Astrocyte of the cerebellum (primary cell): ENCODE results near the gene CANT1.

Experiments
- DNase-seq: peaks from one replicate; pipeline ENCODE4 v3.0.0-alpha.2; 2011; ENCODE audit warnings: low read depth
- H3K4me3 ChIP-seq: 2 replicates; pipeline ENCODE4 v1.5.1; 2011; ENCODE audit warnings: mild to moderate bottlenecking, low read depth, low read length, moderate library complexity
- in situ Hi-C: cut with HindIII; loops from 2 replicates; pipeline ENCODE4 v1.10.0; 2017; ENCODE audit warnings: low sequenced_read_pairs
- TF ChIP-seq, protein P1 (sequence below): IDR thresholded peaks from 2 replicates; pipeline ENCODE4 v1.5.1; 2012; ENCODE audit warnings: low read length, low read depth, moderate library complexity, mild to moderate bottlenecking; ENCODE audit errors: missing control alignments

Gene CANT1

DNA sequence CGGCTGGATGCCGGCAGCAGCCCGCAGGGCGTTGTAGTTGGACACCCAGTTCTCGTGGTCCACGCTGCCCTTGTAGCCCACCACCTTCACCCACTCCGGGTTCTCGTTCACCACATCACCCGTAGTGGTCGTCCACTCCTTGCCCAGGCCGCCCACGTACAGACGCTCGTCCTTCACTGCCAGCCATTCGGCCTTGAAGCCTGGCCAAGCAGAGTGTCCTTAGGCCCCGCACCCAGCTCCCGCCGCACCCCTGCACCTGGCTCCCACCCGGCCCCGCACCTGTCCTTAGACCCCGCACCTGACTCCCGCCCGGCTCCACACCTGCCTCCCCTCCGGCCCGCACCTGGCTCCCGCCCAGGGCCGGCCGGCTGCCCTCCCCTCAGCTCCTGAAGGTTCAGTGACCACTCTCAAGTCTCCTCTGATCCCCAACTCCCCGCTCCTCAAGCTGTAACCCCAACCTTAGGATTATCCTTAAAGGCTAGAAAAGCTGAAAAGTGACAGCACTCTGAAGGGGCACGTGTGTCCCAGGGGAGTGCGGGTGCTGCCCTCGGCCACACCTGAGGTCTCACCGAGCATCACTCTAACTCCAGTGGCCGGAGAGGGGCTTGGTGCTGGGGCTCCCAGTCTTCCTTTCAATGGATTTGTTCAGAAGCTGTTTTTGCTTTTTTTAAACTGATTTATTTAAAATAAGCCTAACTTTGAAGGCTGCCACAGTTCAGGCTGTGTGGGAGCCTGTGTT lies 14.4 kb downstream of the CANT1 start:
- no peak for DNase-seq
- TF ChIP-seq, protein P1, sequence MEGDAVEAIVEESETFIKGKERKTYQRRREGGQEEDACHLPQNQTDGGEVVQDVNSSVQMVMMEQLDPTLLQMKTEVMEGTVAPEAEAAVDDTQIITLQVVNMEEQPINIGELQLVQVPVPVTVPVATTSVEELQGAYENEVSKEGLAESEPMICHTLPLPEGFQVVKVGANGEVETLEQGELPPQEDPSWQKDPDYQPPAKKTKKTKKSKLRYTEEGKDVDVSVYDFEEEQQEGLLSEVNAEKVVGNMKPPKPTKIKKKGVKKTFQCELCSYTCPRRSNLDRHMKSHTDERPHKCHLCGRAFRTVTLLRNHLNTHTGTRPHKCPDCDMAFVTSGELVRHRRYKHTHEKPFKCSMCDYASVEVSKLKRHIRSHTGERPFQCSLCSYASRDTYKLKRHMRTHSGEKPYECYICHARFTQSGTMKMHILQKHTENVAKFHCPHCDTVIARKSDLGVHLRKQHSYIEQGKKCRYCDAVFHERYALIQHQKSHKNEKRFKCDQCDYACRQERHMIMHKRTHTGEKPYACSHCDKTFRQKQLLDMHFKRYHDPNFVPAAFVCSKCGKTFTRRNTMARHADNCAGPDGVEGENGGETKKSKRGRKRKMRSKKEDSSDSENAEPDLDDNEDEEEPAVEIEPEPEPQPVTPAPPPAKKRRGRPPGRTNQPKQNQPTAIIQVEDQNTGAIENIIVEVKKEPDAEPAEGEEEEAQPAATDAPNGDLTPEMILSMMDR: no peak
- in situ Hi-C loops: no loop called here
- no peak overlapping the region for H3K4me3 ChIP-seq

DNA sequence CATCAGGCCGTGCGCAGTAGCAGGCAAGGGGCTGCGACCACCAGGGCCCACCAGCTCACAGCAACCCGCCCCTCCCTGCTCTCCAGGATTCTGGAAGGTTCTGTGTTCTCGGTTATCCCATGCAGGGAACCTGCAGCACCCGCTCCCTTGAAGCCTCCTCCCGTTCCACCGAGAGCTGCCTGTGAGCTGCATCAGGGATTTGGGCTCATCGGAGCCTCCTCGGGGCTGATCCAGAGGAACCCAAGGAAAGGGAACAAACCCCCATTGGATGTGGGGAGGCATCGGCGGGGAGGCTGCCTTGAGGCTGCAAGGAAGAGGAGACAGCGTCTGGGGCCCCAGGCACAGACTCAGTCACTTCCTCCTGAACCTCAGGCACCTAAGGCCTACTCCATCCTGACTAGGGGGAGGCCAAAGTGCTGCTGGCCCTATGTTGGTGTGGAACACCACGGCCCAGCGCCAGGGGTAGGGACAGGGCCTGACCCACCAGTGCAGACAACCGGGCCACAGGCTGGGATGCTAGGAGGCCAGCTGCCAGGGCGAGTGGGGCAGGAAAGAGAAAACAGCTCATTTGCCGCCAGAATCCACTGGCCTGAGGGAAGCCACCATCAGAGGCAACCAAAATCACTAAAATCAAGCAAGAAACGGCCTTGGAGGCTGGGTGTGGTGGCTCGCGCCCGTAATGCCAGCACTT lies 15.4 kb downstream of the CANT1 start:
- TF ChIP-seq, protein P1: no peak
- H3K4me3 ChIP-seq: no peak overlapping the region
- DNase-seq: no peak
- in situ Hi-C loops: no loop called here

DNA sequence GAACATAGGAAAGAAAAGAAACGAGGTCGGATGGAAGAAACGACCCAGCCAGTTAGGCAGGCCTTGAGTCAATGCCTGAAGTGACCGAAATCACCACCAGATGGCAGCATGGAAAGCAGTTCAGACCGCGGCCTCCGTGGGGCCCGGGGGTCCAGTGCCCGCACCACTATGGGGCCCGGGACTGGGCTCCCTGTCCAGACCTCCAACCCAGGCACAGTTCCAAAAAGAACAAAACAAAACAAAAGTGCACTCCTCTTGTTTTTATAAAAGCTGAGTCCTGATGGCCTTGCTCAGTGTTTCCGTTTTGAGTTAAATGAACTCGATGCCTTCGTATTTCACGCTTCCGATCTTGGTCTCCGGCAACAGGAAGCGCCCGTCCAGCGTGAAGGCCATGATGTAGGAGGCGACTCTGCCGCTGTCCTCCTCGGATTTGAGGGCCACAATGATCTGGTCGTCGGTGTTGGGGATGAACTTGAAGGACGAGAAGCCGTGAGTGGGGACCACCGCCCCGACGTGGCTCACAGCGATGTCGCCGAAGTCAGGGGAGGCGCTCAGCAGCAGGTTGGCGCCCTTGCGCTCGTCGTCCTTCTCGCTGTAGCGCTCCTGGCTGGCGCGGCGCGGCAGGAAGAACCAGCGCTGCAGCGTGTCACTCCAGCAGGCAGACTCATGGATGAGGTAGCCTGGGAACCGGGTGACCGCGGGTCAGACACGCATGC lies 16.2 kb downstream of the CANT1 start:
- peak; percentile 22 for DNase-seq
- in situ Hi-C loops: no loop called here
- TF ChIP-seq, protein P1: peak; percentile 86
- no peak overlapping the region for H3K4me3 ChIP-seq

DNA sequence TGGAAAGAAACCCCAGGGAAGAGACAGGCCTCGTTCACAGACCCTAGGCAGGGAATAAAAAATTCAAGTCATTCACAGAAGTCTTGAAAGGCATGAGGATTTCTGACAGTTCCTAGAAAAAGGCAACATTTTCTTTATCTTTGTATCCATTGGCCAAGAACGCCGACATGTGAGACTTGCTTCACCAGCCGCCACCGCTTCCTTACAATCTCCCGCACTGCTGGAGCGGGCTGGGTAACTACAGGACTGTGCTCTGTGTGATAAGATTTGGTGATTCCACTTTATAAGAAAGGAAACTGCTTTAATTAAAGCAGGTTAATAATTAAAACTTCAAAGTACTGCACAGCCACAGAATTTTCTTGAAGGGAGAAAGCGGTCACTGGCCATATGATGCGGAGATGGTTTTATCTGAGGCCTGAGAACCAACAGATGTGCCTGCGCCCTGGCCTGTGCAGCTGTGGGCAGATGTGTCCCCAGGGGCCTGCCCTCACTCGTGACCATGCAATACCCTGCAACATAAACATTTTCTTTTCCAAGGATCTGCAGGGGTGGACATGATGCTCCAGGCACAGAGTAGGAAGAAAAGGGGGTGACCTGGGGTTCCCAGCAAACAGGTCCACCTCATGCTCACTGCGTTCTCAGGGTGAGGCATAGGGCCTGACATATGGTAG lies 16.9 kb downstream of the CANT1 start:
- no peak for DNase-seq
- TF ChIP-seq, protein P1: no peak
- in situ Hi-C loops: no loop called here
- H3K4me3 ChIP-seq: no peak overlapping the region

DNA sequence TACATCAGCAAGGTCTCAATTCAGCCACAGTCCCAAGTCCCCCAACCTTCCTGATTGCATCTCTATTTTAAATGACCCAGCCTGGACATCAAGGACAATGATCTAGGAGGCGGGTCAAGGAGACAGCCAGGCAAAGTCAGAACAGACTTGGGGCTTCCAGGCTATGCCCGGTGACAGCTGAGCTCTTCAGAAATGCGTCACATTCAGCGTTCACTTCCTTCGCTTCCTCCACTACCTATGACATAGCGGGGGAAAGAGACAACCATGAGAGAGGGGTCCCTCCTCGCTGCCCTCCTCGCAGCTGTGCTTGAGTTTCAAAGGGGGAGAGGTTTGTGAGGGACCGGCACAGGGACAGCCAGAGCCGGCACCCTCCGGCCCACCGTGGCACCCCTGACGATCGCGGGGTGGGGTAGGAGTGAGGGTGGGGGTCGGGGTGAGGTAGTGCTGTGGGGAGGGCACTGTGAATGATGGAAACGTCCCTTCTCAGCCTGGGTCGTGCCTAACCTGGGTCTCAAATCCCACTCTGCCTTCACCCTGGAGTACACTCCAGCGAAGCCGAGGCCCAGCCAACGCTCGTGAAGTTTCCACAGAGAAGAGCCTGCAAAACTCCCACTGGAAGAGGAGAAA lies 17.5 kb downstream of the CANT1 start:
- in situ Hi-C loops: no loop called here
- TF ChIP-seq, protein P1: no peak
- DNase-seq: no peak
- no peak overlapping the region for H3K4me3 ChIP-seq
